ENCODE data around the gene CFAP161. TPM values are rescaled to one million over a fixed set of nuclear protein-coding genes. Genes with fewer than 3 reads are reported as not detected.

The CFAP161 gene
- total and polyA plus RNA-seq, 4 donors, result 2.4 to 11.2 (median 3.9) TPM

GRCh38 chr15:81185631-81186295, 51.7 kb downstream of the CFAP161 start:
- Histone ChIP-seq H3K27me3 (ENCODE audit: control insufficient read depth in 3 of 3, insufficient read depth in 3 of 3, low read length in 2 of 3) (peaks cover 0 to 3% (median 0%) of the 10 kb centered on the region in 3 donors), H3K4me1 (ENCODE audit: control insufficient read depth in 5 of 5, insufficient read depth in 5 of 5, low read length in 5 of 5) (peaks cover 0 to 39% (median 0%) of the 10 kb centered on the region in 5 donors), H3K36me3 (ENCODE audit: control insufficient read depth in 4 of 4, insufficient read depth in 4 of 4, low read length in 4 of 4) (peaks cover 0 to 2% (median 0%) of the 10 kb centered on the region in 4 donors), H3K9me3 (ENCODE audit: control insufficient read depth in 4 of 4, insufficient read depth in 3 of 4, low read length in 3 of 4) (no peaks in the 10 kb centered on the region), H3K4me3 (no peak overlapping the region), H3K27ac (ENCODE audit: low read depth in 1 of 2, low read length in 1 of 2) (no peak overlapping the region), H3K9ac (ENCODE audit: insufficient read depth in 1 of 2, low read length in 2 of 2) (no peak overlapping the region)
- ATAC-seq (ENCODE audit: insufficient read depth, low FRiP score), result no peak
- 74 to 91% methylated on average over 5 of the region's 5 CpGs for WGBS, 2 donors
- no peak for DNase-seq
- no peak for TF ChIP-seq CTCF (IDR thresholded peaks at IDR 0.05; ENCODE audit: control extremely low read depth, extremely low read depth)

GRCh38 chr15:81188354-81188753, 54.3 kb downstream of the CFAP161 start:
- Histone ChIP-seq H3K4me1 (ENCODE audit: control insufficient read depth in 5 of 5, insufficient read depth in 5 of 5, low read length in 5 of 5) (peaks cover 0 to 31% (median 0%) of the 10 kb centered on the region in 5 donors), H3K9me3 (ENCODE audit: control insufficient read depth in 4 of 4, insufficient read depth in 3 of 4, low read length in 3 of 4) (no peaks in the 10 kb centered on the region), H3K36me3 (ENCODE audit: control insufficient read depth in 4 of 4, insufficient read depth in 4 of 4, low read length in 4 of 4) (peaks cover 0 to 2% (median 0%) of the 10 kb centered on the region in 4 donors), H3K9ac (ENCODE audit: insufficient read depth in 1 of 2, low read length in 2 of 2) (no peak overlapping the region), H3K4me3 (no peak overlapping the region), H3K27me3 (ENCODE audit: control insufficient read depth in 3 of 3, insufficient read depth in 3 of 3, low read length in 2 of 3) (no peaks in the 10 kb centered on the region), H3K27ac (ENCODE audit: low read depth in 1 of 2, low read length in 1 of 2) (no peak overlapping the region)
- DNase-seq (no peak), ATAC-seq (ENCODE audit: insufficient read depth, low FRiP score) (no peak)
- WGBS, 2 donors, result 86 to 89% methylated on average over 8 of the region's 8 CpGs
- TF ChIP-seq CTCF (IDR thresholded peaks at IDR 0.05; ENCODE audit: control extremely low read depth, extremely low read depth), result no peak

- WGBS, 2 donors, result 57 to 58% methylated on average over 11 of the region's 11 CpGs
- Histone ChIP-seq H3K36me3 (ENCODE audit: control insufficient read depth in 4 of 4, insufficient read depth in 4 of 4, low read length in 4 of 4) (no peaks in the 10 kb centered on the region), H3K4me1 (ENCODE audit: control insufficient read depth in 5 of 5, insufficient read depth in 5 of 5, low read length in 5 of 5) (peaks cover 0 to 22% (median 0%) of the 10 kb centered on the region in 5 donors), H3K27me3 (ENCODE audit: control insufficient read depth in 3 of 3, insufficient read depth in 3 of 3, low read length in 2 of 3) (no peaks in the 10 kb centered on the region), H3K9ac (ENCODE audit: insufficient read depth in 1 of 2, low read length in 2 of 2) (peak overlapping the region in 1 of 2 donors; percentile 34), H3K9me3 (ENCODE audit: control insufficient read depth in 4 of 4, insufficient read depth in 3 of 4, low read length in 3 of 4) (no peaks in the 10 kb centered on the region), H3K27ac (ENCODE audit: low read depth in 1 of 2, low read length in 1 of 2) (peak overlapping the region in 1 of 2 donors; percentile 53), H3K4me3 (no peak overlapping the region)
- ATAC-seq (ENCODE audit: insufficient read depth, low FRiP score) (peak; percentile 66), DNase-seq (peak; percentile 89 to 97 (median 92))
- TF ChIP-seq CTCF (IDR thresholded peaks at IDR 0.05; ENCODE audit: control extremely low read depth, extremely low read depth), result no peak
These were observed 55.7 kb downstream of the CFAP161 start for GRCh38 chr15:81189583-81190283.

Data from lung (tissue), 12 donors.